HG03442 (cell line): ENCODE results near the gene AIF1L.

Experiments
- ATAC-seq: cut with Tn5 transposase; IDR thresholded peaks from one replicate; pipeline ENCODE4 v1.9.1; 2021; ENCODE audit warnings: mild to moderate bottlenecking, moderate library complexity; ENCODE audit not compliant: unreplicated experiment

AIF1L gene

GRCh38 chr9:131096269-131097125, at the start of gene AIF1L:
AIF1L (plus strand) TSS chr9:131096531; CDS start chr9:131096630, 99 bp downstream.
- ATAC-seq: no peak

- ATAC-seq: no peak
Observed at GRCh38 chr9:131046581-131047202, 49.6 kb upstream of the AIF1L start.

DNA sequence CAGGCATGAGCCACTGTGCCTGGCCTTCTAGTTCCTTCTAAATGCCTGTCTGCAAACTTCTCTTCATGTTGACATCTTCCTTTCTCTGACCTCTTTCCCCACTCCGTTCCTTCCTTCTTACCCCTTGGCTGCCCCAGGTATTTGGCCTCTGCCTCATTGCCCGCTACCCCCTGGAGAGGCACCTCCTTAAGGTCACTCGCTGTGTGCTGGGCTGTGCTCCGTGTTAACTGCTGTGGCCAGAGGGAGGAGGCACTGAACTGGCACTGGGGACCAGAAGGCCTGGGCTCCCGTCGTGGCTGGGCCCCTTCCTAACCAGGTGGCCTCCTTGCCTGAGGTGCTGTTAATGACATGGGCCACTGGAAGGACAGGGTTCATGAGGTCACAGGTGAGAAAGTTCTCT, 48.0 kb upstream of the AIF1L start:
- no peak for ATAC-seq

DNA sequence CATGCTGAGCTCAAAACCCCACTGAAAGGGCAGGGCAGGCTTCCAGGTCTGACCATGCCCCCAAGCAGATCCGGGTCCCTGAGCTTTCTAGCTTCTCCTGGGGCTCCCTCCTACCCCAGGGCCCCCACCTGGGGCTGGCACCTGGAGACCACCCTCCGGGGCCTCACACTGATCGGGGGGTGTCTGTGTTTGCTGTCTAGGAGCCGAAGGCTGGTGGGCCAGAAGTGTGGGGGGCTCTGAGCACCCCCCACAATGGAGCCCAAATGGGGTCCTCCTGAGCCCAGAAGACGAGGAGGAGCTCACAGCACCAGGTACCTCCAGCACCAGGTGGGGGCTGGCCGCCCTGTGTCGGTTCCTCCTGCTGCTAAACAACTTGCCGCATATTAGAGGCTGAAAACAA, 47.5 kb upstream of the AIF1L start:
- ATAC-seq: no peak

GRCh38 chr9:131049829-131050715, 46.3 kb upstream of the AIF1L start:
- no peak for ATAC-seq

DNA sequence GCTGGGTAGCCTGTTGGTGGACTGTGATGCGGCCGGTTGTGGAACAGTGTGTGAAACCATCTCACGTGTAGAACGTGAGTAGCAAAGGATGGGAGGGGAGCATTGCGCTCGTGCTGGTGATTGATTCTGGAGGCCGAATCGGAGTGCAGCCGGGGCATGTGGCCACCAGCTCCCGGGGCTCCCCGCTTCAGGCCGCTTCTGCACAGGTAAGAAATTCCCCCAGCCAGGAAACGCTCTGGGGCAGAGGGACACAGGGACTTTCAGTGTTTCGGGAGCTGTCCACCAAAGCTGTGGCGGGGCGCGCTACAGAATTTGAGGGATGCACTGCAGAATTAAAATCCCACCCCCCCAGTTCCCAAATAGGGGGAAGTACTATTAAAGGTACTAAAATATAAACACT, 45.5 kb upstream of the AIF1L start:
- no peak for ATAC-seq

DNA sequence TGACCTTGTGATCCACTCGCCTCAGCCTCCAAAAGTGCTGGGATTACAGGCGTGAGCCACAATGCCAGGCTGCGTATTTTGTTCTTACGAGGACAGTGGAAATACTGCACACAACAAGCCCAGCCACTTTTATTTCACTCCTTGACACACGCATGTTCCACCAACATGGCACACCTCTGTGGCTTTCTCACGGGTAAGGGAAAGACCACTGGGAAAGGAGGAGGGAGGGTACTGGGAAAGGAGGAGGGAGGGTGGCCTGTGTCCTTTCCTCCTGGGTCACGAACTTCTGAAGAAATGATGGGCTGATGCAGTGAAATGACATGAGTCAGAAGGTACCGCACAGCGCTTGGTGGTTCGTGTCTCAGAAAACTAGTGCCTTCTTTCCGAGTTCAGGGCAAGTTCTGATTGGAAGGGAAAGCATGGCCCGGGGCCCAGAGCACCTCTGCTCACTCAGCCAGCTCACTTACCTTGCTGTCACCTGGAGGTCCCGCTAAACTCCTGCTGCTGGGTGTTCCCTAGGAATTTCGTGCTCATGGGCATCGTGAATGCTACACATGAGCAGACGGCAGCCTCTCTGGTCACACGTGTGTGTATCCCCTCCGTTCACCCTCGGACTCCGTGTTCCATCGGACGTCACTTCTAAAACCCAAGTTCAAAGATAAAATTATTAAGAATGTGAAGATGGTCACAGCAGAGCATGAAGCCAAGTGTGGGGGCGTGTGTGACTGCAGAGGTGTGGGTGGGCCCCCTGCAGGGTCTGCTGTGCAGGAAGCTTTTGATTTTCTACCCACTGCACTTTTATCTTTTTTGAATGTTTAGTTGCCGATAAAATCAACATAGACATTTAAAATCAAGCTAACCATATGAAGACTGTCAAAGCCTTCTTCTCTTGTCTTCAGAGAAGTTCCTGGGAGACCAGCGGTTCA, 44.5 kb upstream of the AIF1L start:
- ATAC-seq: no peak

- no peak for ATAC-seq
Observed at GRCh38 chr9:131053896-131054295, 42.4 kb upstream of the AIF1L start.

GRCh38 chr9:131056781-131057506, 39.4 kb upstream of the AIF1L start:
- ATAC-seq: no peak

DNA sequence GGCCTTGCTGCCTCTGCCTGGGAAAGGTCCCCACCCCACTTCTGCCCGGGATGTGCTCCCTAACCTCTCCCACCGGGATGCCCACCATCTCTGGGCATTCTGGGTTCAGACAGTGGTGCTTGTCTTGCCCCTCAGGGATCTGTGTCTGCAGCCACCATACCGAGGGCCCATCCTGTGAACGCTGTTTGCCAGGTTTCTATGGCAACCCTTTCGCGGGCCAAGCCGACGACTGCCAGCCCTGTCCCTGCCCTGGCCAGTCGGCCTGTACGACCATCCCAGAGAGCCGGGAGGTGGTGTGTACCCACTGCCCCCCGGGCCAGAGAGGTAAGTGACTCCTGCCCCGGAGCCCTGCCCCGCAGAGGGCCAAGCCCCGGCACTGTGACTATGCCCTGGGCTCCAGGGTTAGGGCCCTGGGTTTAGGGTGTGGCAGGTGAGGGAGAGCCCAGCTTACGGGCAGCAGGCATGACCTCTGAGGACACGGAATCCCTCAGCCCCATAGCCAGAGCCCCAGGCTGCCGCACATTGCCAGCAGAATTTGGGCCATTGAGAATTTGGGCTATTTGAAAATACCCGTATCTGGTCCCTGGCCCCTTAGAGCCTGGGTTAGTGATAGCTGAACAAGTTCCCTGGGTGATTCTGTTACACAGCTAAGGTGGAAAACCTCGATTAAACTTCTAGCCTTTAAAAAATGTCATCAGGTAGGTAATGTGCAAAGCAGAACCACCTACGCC, 35.3 kb upstream of the AIF1L start:
- ATAC-seq: no peak

DNA sequence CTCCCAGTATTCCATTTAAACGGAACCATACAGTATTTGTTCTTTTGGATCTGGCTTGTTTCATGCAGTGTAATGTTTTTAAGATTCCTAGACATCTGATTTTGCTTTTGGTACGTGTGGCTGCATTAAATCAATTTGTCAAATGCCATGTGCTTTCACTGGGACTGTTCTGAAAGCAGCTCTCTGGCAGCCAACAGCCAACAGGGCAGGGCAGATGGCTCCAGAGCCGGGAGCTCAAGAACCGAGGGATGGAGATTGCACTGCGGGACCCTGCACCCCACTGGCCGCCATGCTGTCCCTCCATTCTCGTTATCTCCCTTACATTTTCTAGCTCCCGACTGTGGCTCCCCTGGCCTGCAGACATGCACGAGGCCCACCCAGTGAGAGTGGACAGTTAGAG, 33.4 kb upstream of the AIF1L start:
- no peak for ATAC-seq

GRCh38 chr9:131065599-131065998, 30.7 kb upstream of the AIF1L start:
- ATAC-seq: no peak

DNA sequence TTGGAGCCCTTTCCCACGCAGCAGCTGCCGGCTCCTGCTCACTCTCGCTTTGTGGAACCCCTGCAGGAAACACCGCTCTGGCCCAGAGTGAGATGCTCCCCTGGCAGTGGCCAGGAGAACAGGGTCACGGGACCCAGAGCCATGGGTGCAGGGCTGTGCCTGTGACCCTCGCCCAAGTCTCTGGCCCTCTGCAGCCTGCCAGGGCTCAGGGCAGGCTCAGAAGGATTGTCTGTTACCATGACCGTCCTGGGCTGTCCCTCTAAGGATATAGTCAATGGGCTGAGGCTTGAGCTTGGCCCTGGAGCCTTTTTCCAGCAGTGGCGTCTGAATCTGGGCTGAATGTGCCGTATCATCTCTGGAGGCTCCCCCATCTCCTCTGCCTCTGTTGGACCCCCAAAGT, 28.7 kb upstream of the AIF1L start:
- ATAC-seq: no peak

DNA sequence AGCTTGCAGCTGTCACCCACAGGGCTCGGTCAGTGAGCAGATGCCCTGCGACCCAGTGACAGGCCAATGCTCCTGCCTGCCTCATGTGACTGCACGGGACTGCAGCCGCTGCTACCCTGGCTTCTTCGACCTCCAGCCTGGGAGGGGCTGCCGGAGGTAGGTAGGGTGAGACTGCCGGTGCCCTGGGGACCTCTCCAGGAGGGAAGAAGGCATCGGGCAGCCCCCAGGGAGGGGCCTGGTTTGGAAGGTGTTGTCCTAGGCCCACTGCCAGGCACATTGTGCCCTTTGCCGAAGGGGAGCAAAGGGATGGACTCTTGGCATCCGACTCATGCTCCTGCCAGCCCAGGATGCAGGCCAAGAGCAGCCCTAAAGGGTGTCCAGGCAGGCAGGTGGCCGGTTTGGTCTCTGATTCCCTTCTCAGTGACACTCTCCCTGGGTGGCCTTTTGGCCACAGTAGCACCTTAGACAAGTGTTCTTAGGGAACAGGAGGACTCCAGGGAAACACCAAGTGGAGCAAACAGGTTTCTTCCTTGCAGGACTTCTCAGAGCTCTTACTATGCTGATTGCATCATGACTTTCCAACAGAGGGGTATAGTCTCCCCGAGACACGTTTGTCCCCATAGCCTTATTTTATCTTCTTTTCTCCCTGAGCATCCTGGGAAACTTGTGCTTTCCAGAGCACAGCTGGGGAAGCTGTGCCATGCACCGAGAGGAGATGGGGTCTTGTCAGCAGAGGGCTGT, 28.1 kb upstream of the AIF1L start:
- ATAC-seq: no peak

DNA sequence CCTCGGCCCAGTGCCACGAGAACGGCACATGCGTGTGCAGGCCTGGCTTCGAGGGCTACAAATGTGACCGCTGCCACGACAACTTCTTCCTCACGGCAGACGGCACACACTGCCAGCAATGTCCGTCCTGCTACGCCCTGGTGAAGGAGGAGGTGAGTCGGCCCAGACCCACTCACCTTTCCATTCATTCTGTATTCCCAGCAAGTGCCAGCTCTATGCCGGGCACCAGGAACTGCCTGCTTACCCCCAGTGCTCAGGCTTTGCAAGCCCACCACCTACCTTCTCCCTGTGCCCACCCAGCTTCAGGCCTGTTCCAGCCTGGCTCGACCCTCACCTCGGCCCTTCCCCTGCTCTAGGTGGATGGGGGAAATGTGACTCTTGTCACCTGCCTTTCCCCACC, 26.6 kb upstream of the AIF1L start:
- ATAC-seq: no peak

DNA sequence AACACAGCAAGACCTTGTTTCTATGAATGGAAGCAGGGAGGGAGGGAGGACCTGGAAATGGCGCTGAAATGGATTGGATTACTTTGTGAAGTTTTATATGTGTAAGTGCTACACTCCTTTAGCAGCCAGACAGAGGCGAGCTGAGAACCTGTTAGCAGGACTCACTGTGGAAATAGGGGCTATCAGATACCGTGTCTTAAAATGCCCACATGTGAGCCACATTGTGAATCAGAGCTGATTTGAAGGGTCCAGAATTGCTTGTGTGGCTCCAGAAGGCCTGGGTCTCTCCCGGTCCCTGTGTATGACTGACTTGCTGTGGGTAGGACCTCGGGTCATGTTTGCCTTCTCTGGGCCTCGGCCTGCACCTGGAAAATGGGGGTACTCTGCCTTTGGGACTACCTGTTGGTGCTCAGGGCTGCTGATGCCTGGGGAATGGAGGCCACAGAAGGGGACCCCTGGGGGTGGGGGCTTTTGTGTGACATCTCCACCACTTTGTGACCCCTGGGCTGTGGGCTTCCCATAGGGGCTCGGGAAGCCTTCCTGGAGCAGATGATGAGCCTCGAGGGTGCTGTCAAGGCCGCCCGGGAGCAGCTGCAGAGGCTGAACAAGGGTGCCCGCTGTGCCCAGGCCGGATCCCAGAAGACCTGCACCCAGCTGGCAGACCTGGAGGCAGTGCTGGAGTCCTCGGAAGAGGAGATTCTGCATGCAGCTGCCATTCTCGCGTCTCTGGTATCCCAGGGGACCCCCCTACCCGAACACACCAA, 24.0 kb upstream of the AIF1L start:
- ATAC-seq: no peak

DNA sequence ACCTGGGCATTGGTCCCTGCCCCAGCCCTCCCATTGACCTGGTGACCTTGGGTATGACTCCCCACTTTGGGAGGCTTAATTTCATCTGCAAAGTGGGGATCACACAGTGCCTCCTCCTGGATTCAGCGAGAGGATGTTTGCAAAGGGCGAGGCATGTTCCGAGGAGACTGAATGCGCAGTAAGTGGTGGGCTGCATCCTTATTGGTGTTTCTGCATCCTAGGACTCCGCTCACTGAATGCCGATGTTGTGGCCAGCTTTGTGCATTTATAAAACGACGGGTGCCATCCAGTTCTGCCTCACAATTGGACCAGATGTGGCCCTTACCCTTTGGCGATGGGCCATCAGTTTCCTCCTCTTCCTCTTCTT, 23.5 kb upstream of the AIF1L start:
- no peak for ATAC-seq
